ENCODE measurements around the gene ADAMTSL2. TPM values are rescaled to one million over a fixed set of nuclear protein-coding genes. Genes with fewer than 3 reads are reported as not detected.

ADAMTSL2 gene
- total RNA-seq, 1 experiment from 2014 or later, result 0.87 TPM

GRCh38 chr9:133609311-133610098 is 75.0 kb downstream of the ADAMTSL2 start, which contains the start of gene FAM163B (continued):
- TF ChIP-seq, protein P1, sequence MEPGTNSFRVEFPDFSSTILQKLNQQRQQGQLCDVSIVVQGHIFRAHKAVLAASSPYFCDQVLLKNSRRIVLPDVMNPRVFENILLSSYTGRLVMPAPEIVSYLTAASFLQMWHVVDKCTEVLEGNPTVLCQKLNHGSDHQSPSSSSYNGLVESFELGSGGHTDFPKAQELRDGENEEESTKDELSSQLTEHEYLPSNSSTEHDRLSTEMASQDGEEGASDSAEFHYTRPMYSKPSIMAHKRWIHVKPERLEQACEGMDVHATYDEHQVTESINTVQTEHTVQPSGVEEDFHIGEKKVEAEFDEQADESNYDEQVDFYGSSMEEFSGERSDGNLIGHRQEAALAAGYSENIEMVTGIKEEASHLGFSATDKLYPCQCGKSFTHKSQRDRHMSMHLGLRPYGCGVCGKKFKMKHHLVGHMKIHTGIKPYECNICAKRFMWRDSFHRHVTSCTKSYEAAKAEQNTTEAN (CRISPR knock-in tag; IDR thresholded peaks at IDR 0.05), result 0 out of 2 replicates have a peak, but pooled peaks have one; percentile 3

- H3K36me3 Mint-ChIP-seq, result no peaks in the 10 kb centered on the region
- DNase-seq (ENCODE audit: low spot score), result no peak
- ATAC-seq, result no peak
- TF ChIP-seq PREB (CRISPR knock-in tag; IDR thresholded peaks at IDR 0.05; ENCODE audit: borderline replicate concordance) (no peak), TP53 (CRISPR knock-in tag; IDR thresholded peaks at IDR 0.05) (no peak), ATF6 (CRISPR knock-in tag; IDR thresholded peaks at IDR 0.05) (no peak), ZNF121 (CRISPR knock-in tag; IDR thresholded peaks at IDR 0.05) (no peak), AFF4 (CRISPR knock-in tag; IDR thresholded peaks at IDR 0.05; ENCODE audit: borderline replicate concordance) (no peak), ZNF423 (CRISPR knock-in tag; IDR thresholded peaks at IDR 0.05) (no peak)
- POLR2A ChIA-PET, result no interaction called here
- H3K9me3 Mint-ChIP-seq, result no peaks in the 10 kb centered on the region
- peaks cover 3% of the 10 kb centered on the region; the same call in 1 of the 2 replicates for H3K4me1 Mint-ChIP-seq
- H3K27ac Mint-ChIP-seq, result no peak overlapping the region
- CTCF ChIA-PET, result no interaction called here
- H3K4me3 Mint-ChIP-seq, result no peak overlapping the region
- peaks cover 35% of the 10 kb centered on the region for H3K27me3 Mint-ChIP-seq (ENCODE audit: low read depth)
Measured at GRCh38 chr9:133610845-133611244, 76.3 kb downstream of the ADAMTSL2 start.

DNA sequence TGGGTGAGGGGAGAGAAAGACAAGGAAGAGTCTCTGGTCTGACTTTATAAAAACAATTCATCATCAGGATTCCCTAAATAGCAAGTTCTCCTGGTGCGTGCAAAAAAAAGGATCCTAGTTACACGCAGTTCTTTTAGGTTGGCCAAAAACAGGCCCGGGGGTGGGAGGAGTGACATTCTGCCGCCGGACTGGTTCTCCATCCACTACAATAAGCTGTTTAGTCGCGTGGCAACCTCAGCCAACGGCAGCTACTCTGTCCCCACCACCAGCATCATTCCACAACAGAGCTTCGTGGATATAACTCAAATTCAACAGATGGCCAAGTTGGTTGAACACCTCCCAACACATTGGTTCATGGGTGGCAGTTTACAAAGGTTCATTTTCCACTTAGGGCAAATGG is 77.5 kb downstream of the ADAMTSL2 start:
- H3K27ac Mint-ChIP-seq, result no peak overlapping the region
- no peak for ATAC-seq
- H3K27me3 Mint-ChIP-seq (ENCODE audit: low read depth), result peaks cover 35% of the 10 kb centered on the region

More for the DNA sequence above, 77.5 kb downstream of the ADAMTSL2 start:
- Mint-ChIP-seq H3K4me3 (no peak overlapping the region), H3K36me3 (no peaks in the 10 kb centered on the region), H3K9me3 (no peaks in the 10 kb centered on the region), H3K4me1 (peaks cover 3% of the 10 kb centered on the region; the same call in 1 of the 2 replicates)
- CTCF ChIA-PET, result interaction anchor here (0.6 kb wide), 1 partner anchor 22 kb away, joined by 3 read pairs; no protein-coding TSS in a partner anchor
- DNase-seq (ENCODE audit: low spot score), result no peak
- TF ChIP-seq CREB1 (CRISPR knock-in tag; IDR thresholded peaks at IDR 0.05) (no peak), EMX1 (CRISPR knock-in tag; IDR thresholded peaks at IDR 0.05) (no peak)
- TF ChIP-seq, protein P2, sequence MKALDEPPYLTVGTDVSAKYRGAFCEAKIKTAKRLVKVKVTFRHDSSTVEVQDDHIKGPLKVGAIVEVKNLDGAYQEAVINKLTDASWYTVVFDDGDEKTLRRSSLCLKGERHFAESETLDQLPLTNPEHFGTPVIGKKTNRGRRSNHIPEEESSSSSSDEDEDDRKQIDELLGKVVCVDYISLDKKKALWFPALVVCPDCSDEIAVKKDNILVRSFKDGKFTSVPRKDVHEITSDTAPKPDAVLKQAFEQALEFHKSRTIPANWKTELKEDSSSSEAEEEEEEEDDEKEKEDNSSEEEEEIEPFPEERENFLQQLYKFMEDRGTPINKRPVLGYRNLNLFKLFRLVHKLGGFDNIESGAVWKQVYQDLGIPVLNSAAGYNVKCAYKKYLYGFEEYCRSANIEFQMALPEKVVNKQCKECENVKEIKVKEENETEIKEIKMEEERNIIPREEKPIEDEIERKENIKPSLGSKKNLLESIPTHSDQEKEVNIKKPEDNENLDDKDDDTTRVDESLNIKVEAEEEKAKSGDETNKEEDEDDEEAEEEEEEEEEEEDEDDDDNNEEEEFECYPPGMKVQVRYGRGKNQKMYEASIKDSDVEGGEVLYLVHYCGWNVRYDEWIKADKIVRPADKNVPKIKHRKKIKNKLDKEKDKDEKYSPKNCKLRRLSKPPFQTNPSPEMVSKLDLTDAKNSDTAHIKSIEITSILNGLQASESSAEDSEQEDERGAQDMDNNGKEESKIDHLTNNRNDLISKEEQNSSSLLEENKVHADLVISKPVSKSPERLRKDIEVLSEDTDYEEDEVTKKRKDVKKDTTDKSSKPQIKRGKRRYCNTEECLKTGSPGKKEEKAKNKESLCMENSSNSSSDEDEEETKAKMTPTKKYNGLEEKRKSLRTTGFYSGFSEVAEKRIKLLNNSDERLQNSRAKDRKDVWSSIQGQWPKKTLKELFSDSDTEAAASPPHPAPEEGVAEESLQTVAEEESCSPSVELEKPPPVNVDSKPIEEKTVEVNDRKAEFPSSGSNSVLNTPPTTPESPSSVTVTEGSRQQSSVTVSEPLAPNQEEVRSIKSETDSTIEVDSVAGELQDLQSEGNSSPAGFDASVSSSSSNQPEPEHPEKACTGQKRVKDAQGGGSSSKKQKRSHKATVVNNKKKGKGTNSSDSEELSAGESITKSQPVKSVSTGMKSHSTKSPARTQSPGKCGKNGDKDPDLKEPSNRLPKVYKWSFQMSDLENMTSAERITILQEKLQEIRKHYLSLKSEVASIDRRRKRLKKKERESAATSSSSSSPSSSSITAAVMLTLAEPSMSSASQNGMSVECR (CRISPR knock-in tag; IDR thresholded peaks at IDR 0.05; ENCODE audit: borderline replicate concordance), result no peak
- POLR2A ChIA-PET, result no interaction called here
